ENCODE results near the gene HDAC4. TPM values are rescaled to one million over a fixed set of nuclear protein-coding genes. Genes with fewer than 3 reads are reported as not detected.

Gene HDAC4
- total and polyA plus RNA-seq, 10 of the 15 experiments (the other 5 are each of a cell fraction or from before 2014, with no cell fraction given) = 0.22 to 15.7 (median 4.8) TPM

DNA sequence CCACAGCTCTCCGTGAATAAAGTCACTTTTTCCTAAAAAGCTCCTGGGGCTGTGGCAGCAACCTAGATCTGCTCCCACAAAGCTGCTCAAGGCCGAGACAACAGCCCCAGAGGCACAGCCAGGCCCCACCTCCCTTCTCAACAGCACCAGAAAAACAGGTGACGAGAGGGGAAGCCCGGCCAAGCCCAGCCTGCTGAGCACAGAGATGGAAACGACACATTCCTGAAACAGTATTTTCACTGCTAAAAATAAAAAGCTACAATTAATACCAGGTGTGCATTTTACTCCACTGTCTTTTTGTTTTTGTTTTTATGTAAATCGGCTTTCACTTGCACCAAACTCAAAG lies 199.3 kb downstream of the HDAC4 start:
- 82% methylated on average over 6 of the region's 6 CpGs for WGBS (ENCODE audit: insufficient coverage, insufficient replicate concordance, low lambda C conversion rate, missing lambda C conversion rate)
- Histone ChIP-seq H3K79me2 (ENCODE audit: control insufficient read depth, insufficient read depth, low read length) (no peaks in the 10 kb centered on the region), H3K27me3 (replicated peaks in 1 of 2; ENCODE audit: control insufficient read depth in 2 of 2, insufficient read depth in 2 of 2, low read length in 1 of 2) (no peaks in the 10 kb centered on the region), H3K9me3 (replicated peaks; ENCODE audit: control insufficient read depth, insufficient read depth, low read length) (no peaks in the 10 kb centered on the region), H3K9ac (ENCODE audit: control insufficient read depth, insufficient read depth, low read length) (no peak overlapping the region), H3K27ac (ENCODE audit: control insufficient read depth, insufficient read depth) (no peak overlapping the region), H3K4me1 (ENCODE audit: control insufficient read depth, insufficient read depth, low read length) (no peaks in the 10 kb centered on the region), H2AFZ (ENCODE audit: control insufficient read depth, low read depth, low read length) (no peak overlapping the region), H3K4me3 (no peak overlapping the region), H3K4me2 (ENCODE audit: control insufficient read depth, insufficient read depth) (no peak overlapping the region), H4K20me1 (ENCODE audit: control insufficient read depth, insufficient read depth) (no peaks in the 10 kb centered on the region; the same call in 1 of the 2 replicates), H3K36me3 (ENCODE audit: control insufficient read depth in 2 of 2, insufficient read depth in 2 of 2, low read length in 1 of 2) (peaks cover 0 to 2% of the 10 kb centered on the region in 2 experiments; a peak in 1 of 4 replicates)
- FAIRE-seq (no peak), ATAC-seq (no peak), DNase-seq (ENCODE audit: low read depth, low spot score) (no peak)
- ChIA-PET RAD21 (ENCODE audit: unreplicated experiment) (no interaction called here), POLR2A (interaction anchor here (0.6 kb wide), 1 partner anchor 120 kb away, joined by 4 read pairs; no protein-coding TSS in a partner anchor), SMC1A (ENCODE audit: uncharacterized antibody, unreplicated experiment) (no interaction called here), CTCF (no interaction called here)
- TF ChIP-seq HDAC2 (IDR thresholded peaks at IDR 0.05) (no peak), TBL1XR1 (IDR thresholded peaks at IDR 0.05; ENCODE audit: low read depth, low read length) (no peak), RUNX3 (IDR thresholded peaks at IDR 0.05; ENCODE audit: low read length) (no peak), POLR2A (IDR thresholded peaks at IDR 0.05; ENCODE audit: low read depth, low read length) (no peak), RELA (IDR thresholded peaks at IDR 0.05; ENCODE audit: borderline replicate concordance, partially characterized antibody) (no peak)
- TF ChIP-seq, protein P1, sequence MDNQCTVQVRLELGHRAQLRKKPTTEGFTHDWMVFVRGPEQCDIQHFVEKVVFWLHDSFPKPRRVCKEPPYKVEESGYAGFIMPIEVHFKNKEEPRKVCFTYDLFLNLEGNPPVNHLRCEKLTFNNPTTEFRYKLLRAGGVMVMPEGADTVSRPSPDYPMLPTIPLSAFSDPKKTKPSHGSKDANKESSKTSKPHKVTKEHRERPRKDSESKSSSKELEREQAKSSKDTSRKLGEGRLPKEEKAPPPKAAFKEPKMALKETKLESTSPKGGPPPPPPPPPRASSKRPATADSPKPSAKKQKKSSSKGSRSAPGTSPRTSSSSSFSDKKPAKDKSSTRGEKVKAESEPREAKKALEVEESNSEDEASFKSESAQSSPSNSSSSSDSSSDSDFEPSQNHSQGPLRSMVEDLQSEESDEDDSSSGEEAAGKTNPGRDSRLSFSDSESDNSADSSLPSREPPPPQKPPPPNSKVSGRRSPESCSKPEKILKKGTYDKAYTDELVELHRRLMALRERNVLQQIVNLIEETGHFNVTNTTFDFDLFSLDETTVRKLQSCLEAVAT (IDR thresholded peaks at IDR 0.05) = no peak
- TF ChIP-seq, protein P2, sequence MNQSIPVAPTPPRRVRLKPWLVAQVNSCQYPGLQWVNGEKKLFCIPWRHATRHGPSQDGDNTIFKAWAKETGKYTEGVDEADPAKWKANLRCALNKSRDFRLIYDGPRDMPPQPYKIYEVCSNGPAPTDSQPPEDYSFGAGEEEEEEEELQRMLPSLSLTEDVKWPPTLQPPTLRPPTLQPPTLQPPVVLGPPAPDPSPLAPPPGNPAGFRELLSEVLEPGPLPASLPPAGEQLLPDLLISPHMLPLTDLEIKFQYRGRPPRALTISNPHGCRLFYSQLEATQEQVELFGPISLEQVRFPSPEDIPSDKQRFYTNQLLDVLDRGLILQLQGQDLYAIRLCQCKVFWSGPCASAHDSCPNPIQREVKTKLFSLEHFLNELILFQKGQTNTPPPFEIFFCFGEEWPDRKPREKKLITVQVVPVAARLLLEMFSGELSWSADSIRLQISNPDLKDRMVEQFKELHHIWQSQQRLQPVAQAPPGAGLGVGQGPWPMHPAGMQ (IDR thresholded peaks at IDR 0.05; ENCODE audit: borderline replicate concordance) = no peak
- TF ChIP-seq, protein P3, sequence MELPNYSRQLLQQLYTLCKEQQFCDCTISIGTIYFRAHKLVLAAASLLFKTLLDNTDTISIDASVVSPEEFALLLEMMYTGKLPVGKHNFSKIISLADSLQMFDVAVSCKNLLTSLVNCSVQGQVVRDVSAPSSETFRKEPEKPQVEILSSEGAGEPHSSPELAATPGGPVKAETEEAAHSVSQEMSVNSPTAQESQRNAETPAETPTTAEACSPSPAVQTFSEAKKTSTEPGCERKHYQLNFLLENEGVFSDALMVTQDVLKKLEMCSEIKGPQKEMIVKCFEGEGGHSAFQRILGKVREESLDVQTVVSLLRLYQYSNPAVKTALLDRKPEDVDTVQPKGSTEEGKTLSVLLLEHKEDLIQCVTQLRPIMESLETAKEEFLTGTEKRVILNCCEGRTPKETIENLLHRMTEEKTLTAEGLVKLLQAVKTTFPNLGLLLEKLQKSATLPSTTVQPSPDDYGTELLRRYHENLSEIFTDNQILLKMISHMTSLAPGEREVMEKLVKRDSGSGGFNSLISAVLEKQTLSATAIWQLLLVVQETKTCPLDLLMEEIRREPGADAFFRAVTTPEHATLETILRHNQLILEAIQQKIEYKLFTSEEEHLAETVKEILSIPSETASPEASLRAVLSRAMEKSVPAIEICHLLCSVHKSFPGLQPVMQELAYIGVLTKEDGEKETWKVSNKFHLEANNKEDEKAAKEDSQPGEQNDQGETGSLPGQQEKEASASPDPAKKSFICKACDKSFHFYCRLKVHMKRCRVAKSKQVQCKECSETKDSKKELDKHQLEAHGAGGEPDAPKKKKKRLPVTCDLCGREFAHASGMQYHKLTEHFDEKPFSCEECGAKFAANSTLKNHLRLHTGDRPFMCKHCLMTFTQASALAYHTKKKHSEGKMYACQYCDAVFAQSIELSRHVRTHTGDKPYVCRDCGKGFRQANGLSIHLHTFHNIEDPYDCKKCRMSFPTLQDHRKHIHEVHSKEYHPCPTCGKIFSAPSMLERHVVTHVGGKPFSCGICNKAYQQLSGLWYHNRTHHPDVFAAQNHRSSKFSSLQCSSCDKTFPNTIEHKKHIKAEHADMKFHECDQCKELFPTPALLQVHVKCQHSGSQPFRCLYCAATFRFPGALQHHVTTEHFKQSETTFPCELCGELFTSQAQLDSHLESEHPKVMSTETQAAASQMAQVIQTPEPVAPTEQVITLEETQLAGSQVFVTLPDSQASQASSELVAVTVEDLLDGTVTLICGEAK (IDR thresholded peaks at IDR 0.05; ENCODE audit: borderline replicate concordance) = no peak
- TF ChIP-seq, protein P4, sequence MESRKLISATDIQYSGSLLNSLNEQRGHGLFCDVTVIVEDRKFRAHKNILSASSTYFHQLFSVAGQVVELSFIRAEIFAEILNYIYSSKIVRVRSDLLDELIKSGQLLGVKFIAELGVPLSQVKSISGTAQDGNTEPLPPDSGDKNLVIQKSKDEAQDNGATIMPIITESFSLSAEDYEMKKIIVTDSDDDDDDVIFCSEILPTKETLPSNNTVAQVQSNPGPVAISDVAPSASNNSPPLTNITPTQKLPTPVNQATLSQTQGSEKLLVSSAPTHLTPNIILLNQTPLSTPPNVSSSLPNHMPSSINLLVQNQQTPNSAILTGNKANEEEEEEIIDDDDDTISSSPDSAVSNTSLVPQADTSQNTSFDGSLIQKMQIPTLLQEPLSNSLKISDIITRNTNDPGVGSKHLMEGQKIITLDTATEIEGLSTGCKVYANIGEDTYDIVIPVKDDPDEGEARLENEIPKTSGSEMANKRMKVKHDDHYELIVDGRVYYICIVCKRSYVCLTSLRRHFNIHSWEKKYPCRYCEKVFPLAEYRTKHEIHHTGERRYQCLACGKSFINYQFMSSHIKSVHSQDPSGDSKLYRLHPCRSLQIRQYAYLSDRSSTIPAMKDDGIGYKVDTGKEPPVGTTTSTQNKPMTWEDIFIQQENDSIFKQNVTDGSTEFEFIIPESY (IDR thresholded peaks at IDR 0.05) = no peak
- TF ChIP-seq, protein P5, sequence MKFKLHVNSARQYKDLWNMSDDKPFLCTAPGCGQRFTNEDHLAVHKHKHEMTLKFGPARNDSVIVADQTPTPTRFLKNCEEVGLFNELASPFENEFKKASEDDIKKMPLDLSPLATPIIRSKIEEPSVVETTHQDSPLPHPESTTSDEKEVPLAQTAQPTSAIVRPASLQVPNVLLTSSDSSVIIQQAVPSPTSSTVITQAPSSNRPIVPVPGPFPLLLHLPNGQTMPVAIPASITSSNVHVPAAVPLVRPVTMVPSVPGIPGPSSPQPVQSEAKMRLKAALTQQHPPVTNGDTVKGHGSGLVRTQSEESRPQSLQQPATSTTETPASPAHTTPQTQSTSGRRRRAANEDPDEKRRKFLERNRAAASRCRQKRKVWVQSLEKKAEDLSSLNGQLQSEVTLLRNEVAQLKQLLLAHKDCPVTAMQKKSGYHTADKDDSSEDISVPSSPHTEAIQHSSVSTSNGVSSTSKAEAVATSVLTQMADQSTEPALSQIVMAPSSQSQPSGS (IDR thresholded peaks at IDR 0.05; ENCODE audit: low read length) = no peak
- in situ Hi-C loops (cut with MboI) (no loop called here), intact Hi-C loops (cut with micrococcal nuclease; ENCODE audit: unreplicated experiment) (no loop called here)
- BruUV-seq (replicated peaks) = no TSS peak

Measured in GM12878 (cell line).